K562 (cell line): ENCODE measurements around the gene PRRT2. TPM values are rescaled to one million over a fixed set of nuclear protein-coding genes. Genes with fewer than 3 reads are reported as not detected.

Experiments
- ATAC-seq: fragments of 200-7000 bp; cut with Tn5 transposase; 3 replicates; pipeline ENCODE4 v1.9.1; 2020; ENCODE audit warnings: moderate library complexity
- BruUV-seq: library from RNA; stranded (reverse); fragments of 400-500 nt; replicated peaks from 2 replicates; lab custom pipeline; 2021; lab: Mats Ljungman, UMichigan
- CTCF ChIA-PET: fragments of 300-600 bp; formaldehyde crosslinking; extraction: SDS; loops from one replicate; lab custom pipeline; 2021; ENCODE audit warnings: low intra/inter-chr PET ratio; lab: Yijun Ruan, JAX
- POLR2A ChIA-PET: fragments of 300-600, 350-650 bp; sonication (Branson Sonifier 250); formaldehyde crosslinking; extraction: SDS; loops from one replicate; lab custom pipeline; 2021; ENCODE audit warnings: antibody characterized with exemption, inconsistent platforms; lab: Yijun Ruan, JAX
- DNase-seq, 4 experiments: peaks; one replicate each; pipeline versions ENCODE4 v3.0.0 to v3.0.0-alpha.2; 2011 to 2018; ENCODE audit warnings: low spot score in 3 of 4, mixed read lengths in 3 of 4; ENCODE audit errors: extremely low read depth in 1 of 4
- FAIRE-seq: peaks from 2 replicates; lab custom pipeline; 2011; peaks lifted over from hg19 to GRCh38; lab: Jason Lieb, UNC
- H2AFZ ChIP-seq: 2 replicates; pipeline ENCODE4 v1.6.0; 2011; ENCODE audit warnings: low read depth, low read length, control low read depth, inconsistent platforms
- H3K27ac ChIP-seq: fragments of 200-600 bp; 3 replicates; pipeline ENCODE4 v1.8.0; 2011; ENCODE audit warnings: low read depth, mild to moderate bottlenecking, control low read depth, inconsistent platforms, low read length, moderate library complexity, mixed read lengths; ENCODE audit errors: extremely low read depth
- H3K27me3 ChIP-seq, 2 experiments: fragments of 300-600 bp in 1 of 2; 2 replicates in 1 of 2; 3 replicates in 1 of 2; pipeline versions ENCODE4 v1.6.0 to v1.8.0; 2011; ENCODE audit warnings: inconsistent platforms in 2 of 2, low read length in 2 of 2, mild to moderate bottlenecking in 1 of 2, mixed read lengths in 1 of 2, moderate library complexity in 1 of 2; ENCODE audit not compliant: control insufficient read depth in 2 of 2, insufficient read depth in 2 of 2
- H3K36me3 ChIP-seq: fragments of 300-600 bp; 3 replicates; pipeline ENCODE4 v1.8.0; 2011; ENCODE audit warnings: mild to moderate bottlenecking, low read length, inconsistent platforms; ENCODE audit not compliant: control insufficient read depth, insufficient read depth
- H3K4me1 ChIP-seq, 2 experiments: fragments of 200-600 bp in 1 of 2; replicated peaks in 1 of 2; 2 replicates in 1 of 2; 3 replicates in 1 of 2; pipeline versions ENCODE4 v1.5.1 to v1.8.0; 2011; ENCODE audit warnings: inconsistent platforms in 2 of 2, low read length in 2 of 2, mild to moderate bottlenecking in 1 of 2, mixed read lengths in 1 of 2, moderate library complexity in 1 of 2; ENCODE audit not compliant: control insufficient read depth in 2 of 2, insufficient read depth in 2 of 2
- H3K4me2 ChIP-seq: 2 replicates; pipeline ENCODE4 v1.6.1; 2011; ENCODE audit warnings: low read length, control low read depth, inconsistent platforms, mixed read lengths; ENCODE audit not compliant: insufficient read depth
- H3K4me3 ChIP-seq: fragments of 200-600 bp; sonication (generic), shearing (Covaris generic); 2 replicates; pipeline ENCODE4 v1.5.1; 2016; ENCODE audit warnings: control low read depth, inconsistent platforms
- H3K79me2 ChIP-seq: fragments of 200-600 bp; 3 replicates; pipeline ENCODE4 v1.8.0; 2011; ENCODE audit warnings: low read length, inconsistent platforms; ENCODE audit not compliant: control insufficient read depth, insufficient read depth
- H3K9ac ChIP-seq, 2 experiments: 2 replicates each; pipeline versions ENCODE4 v1.6.0 to v1.6.1; 2011; ENCODE audit warnings: low read depth in 2 of 2, low read length in 2 of 2, control low read depth in 1 of 2, inconsistent platforms in 1 of 2, mild to moderate bottlenecking in 1 of 2, mixed read lengths in 1 of 2; ENCODE audit not compliant: insufficient read depth in 1 of 2
- H3K9me1 ChIP-seq: one replicate; pipeline ENCODE4 v1.6.0; 2011; ENCODE audit warnings: inconsistent platforms, mild to moderate bottlenecking, low read length, moderate library complexity; ENCODE audit not compliant: control insufficient read depth, insufficient read depth
- H3K9me3 ChIP-seq: replicated peaks from 2 replicates; pipeline ENCODE4 v1.5.1; 2011; ENCODE audit warnings: low read depth, low read length, inconsistent platforms; ENCODE audit not compliant: control insufficient read depth, insufficient read depth
- H4K20me1 ChIP-seq: replicated peaks from 2 replicates; pipeline ENCODE4 v1.6.1; 2011; ENCODE audit warnings: low read length, inconsistent platforms, mixed read lengths; ENCODE audit not compliant: control insufficient read depth, insufficient read depth
- CHD1 ChIP-seq: fragments of 200-600 bp; sonication (generic); IDR thresholded peaks from one replicate; pipeline ENCODE4 v1.6.1; 2012; ENCODE audit warnings: mild to moderate bottlenecking, moderate library complexity, low read length, inconsistent platforms
- DNMT1 ChIP-seq: fragments of 450-650 bp; IDR thresholded peaks from 2 replicates; pipeline ENCODE4 v1.6.1; 2016; ENCODE audit warnings: antibody characterized with exemption, mild to moderate bottlenecking
- E2F6 ChIP-seq, 2 experiments: IDR thresholded peaks; 2 replicates each; pipeline ENCODE4 v1.6.1; 2011; ENCODE audit warnings: borderline replicate concordance in 1 of 2, control low read depth in 1 of 2, low read depth in 1 of 2, low read length in 1 of 2, mild to moderate bottlenecking in 1 of 2, mixed read lengths in 1 of 2, moderate library complexity in 1 of 2; ENCODE audit not compliant: insufficient read depth in 1 of 2, insufficient read length in 1 of 2, poor library complexity in 1 of 2, severe bottlenecking in 1 of 2; ENCODE audit errors: extremely low read depth in 1 of 2
- GABPB2 ChIP-seq: fragments of 250-450 bp; sonication (Bioruptor Pico); conservative IDR thresholded peaks from 2 replicates; pipeline ENCODE4 v1.5.1; 2021; ENCODE audit warnings: mild to moderate bottlenecking
- HCFC1 ChIP-seq: IDR thresholded peaks from 2 replicates; pipeline ENCODE4 v1.6.1; 2012; ENCODE audit warnings: low read depth, low read length, improper control_type of control experiment
- HDAC1 ChIP-seq, 2 experiments: fragments of 450-650 bp; IDR thresholded peaks; 2 replicates each; pipeline ENCODE4 v1.6.1; 2016 to 2017; ENCODE audit warnings: inconsistent platforms in 1 of 2, mild to moderate bottlenecking in 1 of 2, moderate library complexity in 1 of 2
- HMBOX1 ChIP-seq: sonication (generic); IDR thresholded peaks from 2 replicates; pipeline ENCODE4 v1.6.1; 2016
- HNRNPUL1 ChIP-seq: fragments of 200-400 bp; formaldehyde crosslinking; IDR thresholded peaks from 2 replicates; pipeline ENCODE4 v1.6.1; 2017; ENCODE audit warnings: low read length
- LEF1 ChIP-seq: fragments of 450-650 bp; IDR thresholded peaks from 2 replicates; pipeline ENCODE4 v1.6.1; 2016; ENCODE audit warnings: mild to moderate bottlenecking
- MBD1 ChIP-seq: fragments of 250-450 bp; sonication (Bioruptor Pico); IDR thresholded peaks from 2 replicates; pipeline ENCODE4 v1.8.0; 2022; ENCODE audit warnings: inconsistent platforms
- MTA1 ChIP-seq: fragments of 450-650 bp; IDR thresholded peaks from 2 replicates; pipeline ENCODE4 v1.6.1; 2017; ENCODE audit warnings: borderline replicate concordance
- RB1 ChIP-seq: fragments of 450-650 bp; IDR thresholded peaks from 2 replicates; pipeline ENCODE4 v1.6.1; 2017; ENCODE audit warnings: low read depth, mild to moderate bottlenecking
- SIN3A ChIP-seq, 2 experiments: fragments of 150-350 bp in 1 of 2; IDR thresholded peaks; 2 replicates each; pipeline ENCODE4 v1.6.1; 2011 to 2016; ENCODE audit warnings: borderline replicate concordance in 2 of 2, low read depth in 2 of 2, low read length in 2 of 2, mild to moderate bottlenecking in 2 of 2, moderate library complexity in 2 of 2; ENCODE audit not compliant: control insufficient read depth in 1 of 2
- SMC3 ChIP-seq: conservative IDR thresholded peaks from 2 replicates; pipeline ENCODE4 v1.6.1; 2011; ENCODE audit warnings: low read depth, low read length, improper control_type of control experiment; ENCODE audit not compliant: insufficient read depth
- ZBTB17 ChIP-seq: fragments of 450-650 bp; formaldehyde crosslinking; IDR thresholded peaks from 2 replicates; pipeline ENCODE4 v1.4.0; 2020; ENCODE audit warnings: mild to moderate bottlenecking
- ZNF24 ChIP-seq: fragments of 450-650 bp; IDR thresholded peaks from 2 replicates; pipeline ENCODE4 v1.6.1; 2016
- ZNF263 ChIP-seq: sonication (generic); formaldehyde crosslinking; IDR thresholded peaks from 2 replicates; pipeline ENCODE4 v1.8.0; 2022; ENCODE audit warnings: mild to moderate bottlenecking, missing genetic modification reagents, borderline replicate concordance
- ZNF431 ChIP-seq: sonication (generic); formaldehyde crosslinking; IDR thresholded peaks from 2 replicates; pipeline ENCODE4 v1.8.0; 2022; ENCODE audit warnings: mild to moderate bottlenecking, missing genetic modification reagents
- WGBS: fragments of 100-300 bp; shearing (Covaris generic); methylation state at CpG from one replicate; pipeline ENCODE4 v1.1.6; 2016; ENCODE audit warnings: low coverage, mixed read lengths; ENCODE audit not compliant: insufficient coverage; ENCODE audit errors: missing lambda C conversion rate; 5-methylcytosine and 5-hydroxymethylcytosine counted together
- in situ Hi-C: fragments of 300-500 bp; cut with MboI; formaldehyde crosslinking; loops from 4 replicates; pipeline ENCODE4 v1.15.0; 2018; ENCODE audit warnings: inconsistent platforms, mixed read lengths
- intact Hi-C: fragments of 100-400 bp; cut with micrococcal nuclease; formaldehyde crosslinking; loops from 2 replicates; pipeline ENCODE4 v1.14.2; 2022
- polyA plus RNA-seq, 8 experiments: library from polyadenylated mRNA; depleted of rRNA in 4 of 8; stranded (reverse) in 5 of 8; unstranded in 3 of 8; fragments of >200 nt; fragmentation: Nextera tagmentation in 2 of 8; fragmentation: Illumina TruSeq in 1 of 8; extraction: Ambion mirVana in 2 of 8; extraction: Trizol in 1 of 8; gene quantifications; 2 replicates each; pipeline versions ENCODE4 v1.2.1 to v1.2.3, GENCODE V29; 2011 to 2014; ENCODE audit warnings: inconsistent platforms in 1 of 8, missing spikeins in 1 of 8
- total RNA-seq, 7 experiments: library from RNA; depleted of rRNA in 6 of 7; stranded (reverse); fragments of >200 nt in 6 of 7; fragmentation: Illumina TruSeq in 2 of 7; extraction: Trizol in 2 of 7; gene quantifications; 2 replicates each; pipeline versions ENCODE4 v1.2.1 to v1.2.3, GENCODE V29; 2011 to 2021; ENCODE audit warnings: low replicate concordance in 1 of 7

Gene PRRT2
- total and polyA plus RNA-seq, 9 of the 15 experiments (the other 6 are each of a cell fraction or from before 2014, with no cell fraction given) = 0.11 to 1.0 (median 0.42) TPM; not detected in 2

- peak; percentile 76 for FAIRE-seq
- H3K36me3 ChIP-seq = peaks cover 70% of the 10 kb centered on the region
- intact Hi-C loops = loop anchor here (1.0 kb wide), 1 partner anchor 14 kb away; the partner anchor contains the start of gene KIF22
- TF ChIP-seq SMC3 (no peak), SIN3A (IDR thresholded peaks at IDR 0.05; ENCODE audit: borderline replicate concordance in 2 of 2, control insufficient read depth in 1 of 2, low read depth in 2 of 2, low read length in 2 of 2) (0 out of 4 replicates have a peak, but pooled peaks of 1 of the 2 experiments have one; percentile 12), HCFC1 (no peak), MBD1 (CRISPR knock-in tag) (no peak), HNRNPUL1 (no peak), LEF1 (no peak), MTA1 (no peak), HMBOX1 (peak; percentile 18; the same call in 1 of the 2 replicates), E2F6 (IDR thresholded peaks at IDR 0.05; ENCODE audit: borderline replicate concordance in 1 of 2, extremely low read depth in 1 of 2, insufficient read depth in 1 of 2, insufficient read length in 1 of 2, low read depth in 1 of 2, low read length in 1 of 2, poor library complexity in 1 of 2, severe bottlenecking in 1 of 2) (peak in 1 of 2 experiments; percentile 40), HDAC1 (IDR thresholded peaks at IDR 0.05) (no peak), CHD1 (peak; percentile 53), ZNF431 (CRISPR knock-in tag) (peak; percentile 26; the same call in 1 of the 2 replicates), GABPB2 (CRISPR knock-in tag) (no peak), DNMT1 (no peak), ZNF24 (peak; percentile 9; the same call in 1 of the 2 replicates), RB1 (0 out of 2 replicates have a peak, but pooled peaks have one; percentile 11), ZNF263 (no peak), ZBTB17 (no peak)
Observed at GRCh38 chr16:29804455-29805231, 7.3 kb upstream of the PRRT2 start.

More at GRCh38 chr16:29804455-29805231, 7.3 kb upstream of the PRRT2 start:
- Histone ChIP-seq H3K27me3 (no peaks in the 10 kb centered on the region), H3K27ac (peak overlapping the region; percentile 99), H3K4me1 (peaks cover 26 to 37% of the 10 kb centered on the region in 2 experiments), H3K9me1 (no peaks in the 10 kb centered on the region), H3K9ac (peak overlapping the region; percentile 92 to 100), H3K79me2 (peaks cover 36% of the 10 kb centered on the region), H2AFZ (peak overlapping the region; percentile 38), H3K4me3 (peak overlapping the region; percentile 59), H3K4me2 (peak overlapping the region; percentile 90), H4K20me1 (peaks cover 12% of the 10 kb centered on the region; the same call in 1 of the 2 replicates), H3K9me3 (no peaks in the 10 kb centered on the region)
- BruUV-seq = TSS peak; percentile 83
- 9% methylated on average over 22 of the region's 26 CpGs for WGBS
- ATAC-seq = peak; percentile 2
- in situ Hi-C loops = no loop called here
- ChIA-PET CTCF (no interaction called here), POLR2A (interaction anchor here (0.5 to 6.0 kb wide), 11 partner anchors 12 to 797 kb away, joined by 3 to 114 read pairs (median 3); partner anchors contain the start of genes ALDOA, KIF22 and PAGR1)
- DNase-seq = peak in 3 of 4 experiments; percentile 42 to 48 (median 47)
